ENCODE measurements around the gene GABPB2.

GABPB2 gene

DNA sequence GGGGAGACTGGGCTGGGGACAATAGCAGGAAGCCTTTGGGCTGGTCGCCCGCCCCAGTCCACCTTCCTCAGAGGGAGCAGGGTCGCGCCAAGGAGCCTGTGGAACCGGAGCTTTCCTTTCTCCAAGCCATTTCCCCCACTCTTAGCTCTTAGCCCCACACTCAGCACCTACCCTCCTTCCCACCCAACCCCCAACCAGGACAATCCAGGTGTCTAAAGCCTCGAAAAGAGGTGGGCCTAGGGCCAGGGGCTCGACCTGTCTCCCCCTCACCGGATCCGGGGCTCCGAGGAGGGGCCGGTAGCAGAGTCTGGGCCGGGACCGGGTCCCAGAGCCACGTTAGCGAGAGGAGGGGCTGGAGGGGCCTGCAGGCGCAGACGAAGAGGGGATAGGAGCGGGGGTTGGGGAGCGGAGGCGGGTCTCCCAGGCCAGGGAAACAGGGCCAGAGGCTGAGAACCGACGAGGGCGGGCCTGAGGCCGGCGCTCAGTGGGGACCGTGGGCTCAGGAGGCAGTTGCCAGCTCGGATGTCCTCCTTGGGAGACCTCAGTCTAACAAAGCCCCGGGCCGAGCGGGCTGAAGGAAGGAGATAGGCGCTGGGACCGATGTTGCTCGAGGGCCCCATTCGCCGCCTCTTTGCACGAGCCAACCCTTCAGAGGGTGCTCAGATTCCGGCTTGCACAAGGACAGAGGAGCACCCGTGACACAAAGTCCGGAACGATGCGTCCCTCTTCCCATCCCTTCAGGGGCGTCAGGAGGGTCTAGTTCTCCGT lies 74.9 kb downstream of the GABPB2 start:
- TF ChIP-seq EZH2phosphoT487 (IDR thresholded peaks at IDR 0.05; ENCODE audit: low read depth), result no peak
- TF ChIP-seq CTCF (IDR thresholded peaks at IDR 0.05; ENCODE audit: low read depth, low read length), result no peak
- H3K27me3 ChIP-seq (ENCODE audit: low read depth, low read length), result no peaks in the 10 kb centered on the region
- H3K4me2 ChIP-seq (ENCODE audit: low read length), result no peak overlapping the region
- no peak overlapping the region for H3K9ac ChIP-seq (ENCODE audit: low read length)
- no peaks in the 10 kb centered on the region for H3K9me3 ChIP-seq (ENCODE audit: insufficient read depth, low read length)
- no peaks in the 10 kb centered on the region for H3K79me2 ChIP-seq (ENCODE audit: low read length)
- H3K36me3 ChIP-seq (replicated peaks; ENCODE audit: low read depth, low read length), result no peaks in the 10 kb centered on the region
- no peak overlapping the region for H3K27ac ChIP-seq (ENCODE audit: low read length)
- H4K20me1 ChIP-seq (ENCODE audit: insufficient read depth, low read length), result no peaks in the 10 kb centered on the region
- H2AFZ ChIP-seq (ENCODE audit: low read depth, low read length), result no peak overlapping the region
- H3K4me1 ChIP-seq (ENCODE audit: low read length), result peaks cover 6% of the 10 kb centered on the region; the same call in 1 of the 2 replicates
- no peak overlapping the region for H3K4me3 ChIP-seq (ENCODE audit: low read length)

DNA sequence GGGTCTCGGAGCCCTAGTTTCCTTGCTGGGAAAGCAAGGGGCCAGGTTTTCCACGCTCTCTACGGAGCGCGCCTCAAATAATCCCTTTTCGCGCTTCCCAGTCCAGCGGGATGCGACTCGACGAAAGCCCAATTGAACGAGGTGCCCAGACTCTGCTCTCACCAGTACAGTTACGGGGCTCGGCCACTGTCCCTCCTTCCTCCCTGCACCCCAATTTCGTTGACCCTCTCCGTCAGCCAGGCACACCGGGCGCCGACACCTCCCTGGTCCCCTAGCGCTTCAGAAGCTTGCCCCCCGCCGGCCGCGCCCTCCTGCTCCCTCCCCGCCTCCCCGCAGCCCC lies 75.5 kb downstream of the GABPB2 start:
- Histone ChIP-seq H3K36me3 (replicated peaks; ENCODE audit: low read depth, low read length) (no peaks in the 10 kb centered on the region), H3K4me2 (ENCODE audit: low read length) (no peak overlapping the region), H3K79me2 (ENCODE audit: low read length) (no peaks in the 10 kb centered on the region), H3K27ac (ENCODE audit: low read length) (no peak overlapping the region), H3K4me1 (ENCODE audit: low read length) (peaks cover 6% of the 10 kb centered on the region; the same call in 1 of the 2 replicates), H3K9ac (ENCODE audit: low read length) (no peak overlapping the region), H3K9me3 (ENCODE audit: insufficient read depth, low read length) (no peaks in the 10 kb centered on the region), H4K20me1 (ENCODE audit: insufficient read depth, low read length) (no peaks in the 10 kb centered on the region), H3K4me3 (ENCODE audit: low read length) (no peak overlapping the region), H2AFZ (ENCODE audit: low read depth, low read length) (no peak overlapping the region), H3K27me3 (ENCODE audit: low read depth, low read length) (no peaks in the 10 kb centered on the region)
- TF ChIP-seq EZH2phosphoT487 (IDR thresholded peaks at IDR 0.05; ENCODE audit: low read depth), result no peak
- no peak for TF ChIP-seq CTCF (IDR thresholded peaks at IDR 0.05; ENCODE audit: low read depth, low read length)

DNA sequence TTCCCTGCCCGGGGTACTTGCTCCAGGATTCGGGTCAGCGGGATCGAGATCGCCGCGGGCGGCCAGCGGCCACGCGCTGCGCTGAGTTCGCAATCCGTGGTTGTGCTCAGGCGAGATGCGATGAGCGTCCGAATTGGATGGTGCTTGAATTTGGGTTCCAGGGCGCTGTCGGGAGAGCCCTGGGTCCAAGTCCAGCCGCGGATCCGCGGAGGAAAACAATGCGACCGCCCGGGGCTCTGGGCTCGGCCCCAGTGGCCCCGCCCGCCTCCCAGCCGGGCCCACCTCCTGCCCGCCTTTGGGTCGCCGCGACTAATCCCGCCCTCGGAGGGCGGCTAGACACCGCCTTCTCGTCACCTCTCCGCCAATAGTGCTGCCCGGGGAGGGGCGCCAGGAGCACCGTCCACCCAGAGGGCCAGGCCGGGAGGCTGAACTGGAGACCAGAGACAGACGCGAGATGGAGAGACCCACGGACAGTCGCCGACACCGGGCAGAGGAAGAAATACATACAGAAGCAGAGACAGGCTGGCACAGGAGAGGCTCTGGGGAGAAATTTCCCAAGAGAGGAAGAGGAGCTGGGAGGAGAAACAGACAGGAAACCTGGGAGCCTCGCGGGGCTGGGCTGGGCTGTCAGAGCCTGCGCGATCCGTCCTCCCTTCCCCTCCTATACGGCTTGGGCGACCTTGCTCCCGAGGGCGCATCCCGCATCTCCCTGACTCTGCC lies 76.0 kb downstream of the GABPB2 start, which contains the start of gene SEMA6C:
SEMA6C (minus strand) TSS at position 220 of the 720 bp plus-strand sequence. CDS start 4,010 bp downstream, outside the sequence.
- Histone ChIP-seq H3K4me3 (ENCODE audit: low read length) (no peak within 1 kb of the TSS), H3K4me1 (ENCODE audit: low read length) (peaks cover 6% of the 10 kb centered on the region; the same call in 1 of the 2 replicates), H3K27ac (ENCODE audit: low read length) (no peak within 1 kb of the TSS), H4K20me1 (ENCODE audit: insufficient read depth, low read length) (no peaks in the 10 kb centered on the region), H2AFZ (ENCODE audit: low read depth, low read length) (no peak within 1 kb of the TSS), H3K9me3 (ENCODE audit: insufficient read depth, low read length) (no peaks in the 10 kb centered on the region), H3K27me3 (ENCODE audit: low read depth, low read length) (no peaks in the 10 kb centered on the region), H3K79me2 (ENCODE audit: low read length) (no peaks in the 10 kb centered on the region), H3K4me2 (ENCODE audit: low read length) (no peak within 1 kb of the TSS), H3K36me3 (replicated peaks; ENCODE audit: low read depth, low read length) (no peaks in the 10 kb centered on the region), H3K9ac (ENCODE audit: low read length) (no peak within 1 kb of the TSS)
- TF ChIP-seq EZH2phosphoT487 (IDR thresholded peaks at IDR 0.05; ENCODE audit: low read depth) (no peak), CTCF (IDR thresholded peaks at IDR 0.05; ENCODE audit: low read depth, low read length) (no peak)

DNA sequence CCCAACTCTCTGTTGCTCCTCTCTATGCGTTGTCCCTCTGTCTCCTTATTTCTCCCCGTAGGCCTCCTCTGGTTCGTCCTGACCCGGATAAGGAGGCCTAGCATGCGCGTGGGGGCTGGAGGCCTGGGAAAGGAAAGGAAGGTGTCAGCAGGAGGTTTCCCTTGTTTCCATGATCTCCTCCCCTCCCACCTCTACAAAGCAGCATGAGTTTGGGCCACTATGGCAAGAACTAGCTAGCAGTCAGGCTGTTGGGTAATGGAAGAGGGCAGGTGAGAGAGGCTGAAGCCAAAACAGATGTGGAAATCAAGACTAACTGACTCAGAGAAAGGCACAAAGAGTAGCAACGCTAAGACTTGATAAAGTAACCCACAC lies 76.6 kb downstream of the GABPB2 start:
- Histone ChIP-seq H3K4me3 (ENCODE audit: low read length) (no peak overlapping the region), H3K4me2 (ENCODE audit: low read length) (no peak overlapping the region), H3K79me2 (ENCODE audit: low read length) (no peaks in the 10 kb centered on the region), H3K27me3 (ENCODE audit: low read depth, low read length) (no peaks in the 10 kb centered on the region), H4K20me1 (ENCODE audit: insufficient read depth, low read length) (no peaks in the 10 kb centered on the region), H3K9me3 (ENCODE audit: insufficient read depth, low read length) (no peaks in the 10 kb centered on the region), H3K9ac (ENCODE audit: low read length) (no peak overlapping the region), H3K36me3 (replicated peaks; ENCODE audit: low read depth, low read length) (no peaks in the 10 kb centered on the region), H3K27ac (ENCODE audit: low read length) (no peak overlapping the region), H3K4me1 (ENCODE audit: low read length) (peaks cover 6% of the 10 kb centered on the region; the same call in 1 of the 2 replicates), H2AFZ (ENCODE audit: low read depth, low read length) (no peak overlapping the region)
- TF ChIP-seq CTCF (IDR thresholded peaks at IDR 0.05; ENCODE audit: low read depth, low read length), result no peak
